H1 (cell line): ENCODE results near the gene RPL7A. TPM values are rescaled to one million over a fixed set of nuclear protein-coding genes. Genes with fewer than 3 reads are reported as not detected.

Experiments
- CTCF ChIA-PET: fragments of 300-600 bp; sonication (Branson Sonifier 250); formaldehyde crosslinking; loops from one replicate; lab custom pipeline; 2021; ENCODE audit not compliant: partially characterized antibody; lab: Charles Lee
- POLR2A ChIA-PET: fragments of 300-600 bp; sonication (Branson Sonifier 250); formaldehyde crosslinking; loops from one replicate; lab custom pipeline; 2021; ENCODE audit warnings: inconsistent platforms; ENCODE audit not compliant: partially characterized antibody; lab: Charles Lee
- DNase-seq, 2 experiments: peaks; one replicate each; pipeline versions ENCODE4 v3.0.0 to v3.0.0-alpha.2; 2010 to 2022; ENCODE audit warnings: low spot score in 2 of 2, low read depth in 1 of 2, mixed read lengths in 1 of 2
- FAIRE-seq: peaks from 2 replicates; lab custom pipeline; 2011; peaks lifted over from hg19 to GRCh38; lab: Jason Lieb, UNC
- H2AFZ ChIP-seq: 2 replicates; pipeline ENCODE4 v1.8.1; 2012; ENCODE audit warnings: low read length, inconsistent platforms
- H2AK5ac ChIP-seq: 2 replicates; pipeline ENCODE4 v1.6.1; 2013; ENCODE audit warnings: low read depth, low read length
- H2BK120ac ChIP-seq: replicated peaks from 2 replicates; pipeline ENCODE3; 2013; ENCODE audit warnings: low read depth, low read length, inconsistent platforms
- H2BK12ac ChIP-seq: 2 replicates; pipeline ENCODE4 v1.6.1; 2013; ENCODE audit warnings: low read depth, low read length
- H2BK15ac ChIP-seq: 2 replicates; pipeline ENCODE4 v1.6.1; 2013; ENCODE audit warnings: low read length
- H2BK20ac ChIP-seq: 2 replicates; pipeline ENCODE4 v1.6.1; 2013; ENCODE audit warnings: low read length
- H2BK5ac ChIP-seq: 2 replicates; pipeline ENCODE4 v1.6.1; 2013; ENCODE audit warnings: low read depth, low read length
- H3K14ac ChIP-seq: 2 replicates; pipeline ENCODE4 v1.6.1; 2013; ENCODE audit warnings: inconsistent platforms; ENCODE audit not compliant: insufficient read length
- H3K18ac ChIP-seq: 2 replicates; pipeline ENCODE4 v1.6.1; 2013; ENCODE audit warnings: low read length; ENCODE audit errors: extremely low read depth
- H3K23ac ChIP-seq: 2 replicates; pipeline ENCODE4 v1.6.1; 2013; ENCODE audit warnings: inconsistent platforms; ENCODE audit not compliant: insufficient read length
- H3K23me2 ChIP-seq: 2 replicates; pipeline ENCODE4 v1.6.1; 2013; ENCODE audit warnings: low read depth, low read length
- H3K27ac ChIP-seq: 2 replicates; pipeline ENCODE4 v1.6.1; 2011; ENCODE audit warnings: low read depth, low read length, inconsistent platforms
- H3K27me3 ChIP-seq, 4 experiments: replicated peaks in 1 of 4; 1 replicate in 1 of 4; 2 replicates in 3 of 4; pipeline versions ENCODE4 v1.6.1 to v1.8.1; 2011 to 2013; ENCODE audit warnings: low read length in 3 of 4, mild to moderate bottlenecking in 3 of 4, inconsistent platforms in 2 of 4, mixed read lengths in 2 of 4, moderate library complexity in 1 of 4; ENCODE audit not compliant: control insufficient read depth in 3 of 4, insufficient read depth in 3 of 4; ENCODE audit errors: extremely low read depth in 1 of 4
- H3K36me3 ChIP-seq, 4 experiments: 2 replicates each; pipeline versions ENCODE4 v1.6.1 to v1.8.1; 2011 to 2013; ENCODE audit warnings: mild to moderate bottlenecking in 4 of 4, low read length in 3 of 4, moderate library complexity in 2 of 4, control low read depth in 1 of 4, inconsistent platforms in 1 of 4; ENCODE audit not compliant: insufficient read depth in 4 of 4, control insufficient read depth in 2 of 4
- H3K4ac ChIP-seq: replicated peaks from 2 replicates; pipeline ENCODE3; 2013; ENCODE audit warnings: low read length, low read depth, mixed read lengths, inconsistent platforms; ENCODE audit not compliant: insufficient read length
- H3K4me1 ChIP-seq, 4 experiments: replicated peaks in 1 of 4; 1 replicate in 1 of 4; 2 replicates in 3 of 4; pipeline versions ENCODE4 v1.6.1 to v1.8.1; 2011 to 2013; ENCODE audit warnings: low read length in 3 of 4, inconsistent platforms in 2 of 4, mixed read lengths in 1 of 4; ENCODE audit not compliant: insufficient read depth in 4 of 4, control insufficient read depth in 3 of 4
- H3K4me2 ChIP-seq, 2 experiments: 2 replicates each; pipeline versions ENCODE4 v1.6.1 to v1.8.1; 2011 to 2013; ENCODE audit warnings: low read depth in 2 of 2, low read length in 2 of 2, control low read depth in 1 of 2, inconsistent platforms in 1 of 2, mild to moderate bottlenecking in 1 of 2; ENCODE audit not compliant: insufficient read depth in 1 of 2
- H3K4me3 ChIP-seq, 4 experiments: fragments of 200-600, 300-600 bp in 1 of 4; sonication (generic), shearing (Covaris generic), sonication (Bioruptor Twin) in 1 of 4; 2 replicates each; pipeline versions ENCODE4 v1.5.1 to v1.8.1; 2011 to 2016; ENCODE audit warnings: low read length in 4 of 4, low read depth in 3 of 4, control low read depth in 2 of 4, inconsistent platforms in 2 of 4, mild to moderate bottlenecking in 2 of 4, mixed read lengths in 1 of 4, moderate library complexity in 1 of 4; ENCODE audit not compliant: insufficient read depth in 2 of 4; ENCODE audit errors: extremely low read depth in 1 of 4
- H3K56ac ChIP-seq: replicated peaks from 2 replicates; pipeline ENCODE3; 2013; ENCODE audit warnings: low read depth, mild to moderate bottlenecking, mixed read lengths, low read length, inconsistent platforms; ENCODE audit not compliant: insufficient read length
- H3K79me1 ChIP-seq: 2 replicates; pipeline ENCODE4 v1.6.1; 2013; ENCODE audit warnings: low read depth, low read length, control low read depth
- H3K79me2 ChIP-seq, 2 experiments: 2 replicates each; pipeline versions ENCODE4 v1.6.1 to v1.8.1; 2012 to 2013; ENCODE audit warnings: low read length in 2 of 2, mild to moderate bottlenecking in 2 of 2, inconsistent platforms in 1 of 2; ENCODE audit not compliant: insufficient read depth in 2 of 2, control insufficient read depth in 1 of 2
- H3K9ac ChIP-seq, 4 experiments: replicated peaks in 1 of 4; 1 replicate in 1 of 4; 2 replicates in 3 of 4; pipeline versions ENCODE4 v1.6.1 to v1.8.1; 2011 to 2013; ENCODE audit warnings: low read depth in 3 of 4, low read length in 3 of 4, control low read depth in 2 of 4, mild to moderate bottlenecking in 2 of 4, moderate library complexity in 2 of 4, inconsistent platforms in 1 of 4; ENCODE audit errors: extremely low read depth in 1 of 4
- H3K9me3 ChIP-seq, 2 experiments: 2 replicates each; pipeline versions ENCODE4 v1.6.1 to v1.8.1; 2012 to 2013; ENCODE audit warnings: mild to moderate bottlenecking in 2 of 2, moderate library complexity in 2 of 2, control low read depth in 1 of 2, inconsistent platforms in 1 of 2, low read depth in 1 of 2, low read length in 1 of 2, mixed read lengths in 1 of 2; ENCODE audit not compliant: insufficient read depth in 2 of 2
- H4K20me1 ChIP-seq, 2 experiments: replicated peaks in 1 of 2; 2 replicates each; pipeline versions ENCODE3 to v1.8.1; 2011 to 2013; ENCODE audit warnings: inconsistent platforms in 2 of 2, low read length in 2 of 2, mild to moderate bottlenecking in 1 of 2; ENCODE audit not compliant: insufficient read depth in 2 of 2, control insufficient read depth in 1 of 2
- H4K5ac ChIP-seq: 2 replicates; pipeline ENCODE4 v1.6.1; 2013; ENCODE audit warnings: low read length, low read depth, mixed read lengths, inconsistent platforms; ENCODE audit not compliant: insufficient read length
- H4K8ac ChIP-seq: 2 replicates; pipeline ENCODE4 v1.8.0; 2013; ENCODE audit warnings: mild to moderate bottlenecking, moderate library complexity, low read length, inconsistent platforms; ENCODE audit not compliant: insufficient read depth; ENCODE audit errors: extremely low read depth
- H4K91ac ChIP-seq: replicated peaks from 2 replicates; pipeline ENCODE3; 2013; ENCODE audit warnings: low read length, mixed read lengths, inconsistent platforms; ENCODE audit not compliant: insufficient read length
- BRCA1 ChIP-seq: IDR thresholded peaks from 2 replicates; pipeline ENCODE4 v1.6.1; 2012; ENCODE audit warnings: low read depth, low read length, improper control_type of control experiment
- HDAC6 ChIP-seq: IDR thresholded peaks from one replicate; pipeline ENCODE4 v1.7.1; 2012; ENCODE audit warnings: low read depth, mild to moderate bottlenecking, inconsistent platforms, low read length, moderate library complexity
- RAD21 ChIP-seq, 2 experiments: IDR thresholded peaks in 1 of 2; conservative IDR thresholded peaks in 1 of 2; 2 replicates each; pipeline ENCODE4 v1.6.1; 2011; ENCODE audit warnings: low read depth in 2 of 2, low read length in 2 of 2, improper control_type of control experiment in 1 of 2, inconsistent platforms in 1 of 2, mild to moderate bottlenecking in 1 of 2, moderate library complexity in 1 of 2
- RXRA ChIP-seq: IDR thresholded peaks from 2 replicates; pipeline ENCODE4 v1.6.1; 2011; ENCODE audit warnings: low read depth, mild to moderate bottlenecking, low read length, moderate library complexity; ENCODE audit not compliant: insufficient read depth
- WGBS, 2 experiments: shearing (Covaris generic) in 1 of 2; methylation state at CpG; one replicate each; pipeline versions ENCODE4 v1.1.6 to v1.1.7; 2013 to 2015; ENCODE audit warnings: low lambda C conversion rate in 2 of 2, mixed read lengths in 2 of 2, inconsistent platforms in 1 of 2, low coverage in 1 of 2, missing lambda C conversion rate in 1 of 2; ENCODE audit not compliant: insufficient replicate concordance in 2 of 2, insufficient coverage in 1 of 2, insufficient read length in 1 of 2; ENCODE audit errors: extremely low coverage in 1 of 2, missing lambda C conversion rate in 1 of 2; 5-methylcytosine and 5-hydroxymethylcytosine counted together
- polyA plus RNA-seq, 7 experiments: library from polyadenylated mRNA; depleted of rRNA in 3 of 7; stranded (reverse) in 5 of 7; unstranded in 2 of 7; fragments of >200 nt in 5 of 7; fragments of 200-250 nt in 2 of 7; gene quantifications; 1 replicate in 5 of 7; 2 replicates in 1 of 7; 4 replicates in 1 of 7; pipeline versions ENCODE4 v1.2.1 to v1.2.3, GENCODE V29; 2011 to 2013; ENCODE audit warnings: missing spikeins in 2 of 7, mixed read lengths in 2 of 7
- total RNA-seq: library from RNA; stranded (reverse); fragmentation: NEBNext Ultra II Directional; extraction: Animal tissue kit (Norgen Biotek cat#: 25700); gene quantifications from 2 replicates; pipeline ENCODE4 v1.2.1, GENCODE V29; 2021
- TF ChIP-seq, protein P1 (sequence below), 3 experiments: IDR thresholded peaks; 1 replicate in 2 of 3; 2 replicates in 1 of 3; pipeline versions ENCODE4 v1.5.1 to v1.6.1; 2011; ENCODE audit warnings: low read length in 3 of 3, mild to moderate bottlenecking in 3 of 3, inconsistent platforms in 2 of 3, low read depth in 1 of 3, moderate library complexity in 1 of 3; ENCODE audit not compliant: insufficient read depth in 1 of 3; ENCODE audit errors: control extremely low read depth in 1 of 3

The RPL7A gene
- total and polyA plus RNA-seq, 2 of the 8 experiments (the other 6 are each of a cell fraction or from before 2014, with no cell fraction given): 2,578 to 2,783 TPM

DNA sequence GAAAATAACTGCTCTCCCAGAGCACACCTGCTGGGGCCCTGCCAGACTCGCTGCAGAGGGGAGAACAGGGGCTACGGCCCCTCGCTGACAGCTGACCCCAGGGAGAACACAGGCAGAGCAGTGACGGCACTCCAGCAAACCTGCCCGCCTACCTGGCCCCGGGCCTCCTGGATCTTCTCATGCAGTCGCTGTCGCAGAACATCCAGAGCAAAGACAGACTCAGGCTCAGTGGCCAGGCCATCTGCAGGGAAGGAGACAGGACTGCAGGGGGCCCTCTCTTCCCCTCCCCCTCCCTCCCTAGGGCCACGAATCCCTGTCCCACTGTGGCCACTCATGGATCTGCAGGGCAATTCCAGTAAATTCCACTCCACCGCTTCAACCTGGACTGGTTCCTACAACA lies 14.5 kb upstream of the RPL7A start:
- H3K23ac ChIP-seq: no peak overlapping the region
- H2BK12ac ChIP-seq: no peak overlapping the region
- H3K9ac ChIP-seq: no peak overlapping the region; a peak in 1 of 7 replicates
- no peak overlapping the region for H2BK15ac ChIP-seq
- no peak overlapping the region for H3K14ac ChIP-seq
- no peak overlapping the region for H2AK5ac ChIP-seq
- no peaks in the 10 kb centered on the region for H3K27me3 ChIP-seq
- H3K36me3 ChIP-seq: peaks cover 20 to 43% (median 35%) of the 10 kb centered on the region in 4 experiments
- no peak overlapping the region for H4K8ac ChIP-seq
- H3K79me2 ChIP-seq: peaks cover 0 to 15% of the 10 kb centered on the region in 2 experiments; a peak in 2 of 4 replicates
- H3K4me1 ChIP-seq: peaks cover 0 to 9% (median 2%) of the 10 kb centered on the region in 4 experiments; a peak in 1 of 7 replicates
- H2AFZ ChIP-seq: no peak overlapping the region
- no peak overlapping the region for H4K5ac ChIP-seq
- no peak overlapping the region for H4K91ac ChIP-seq
- H2BK20ac ChIP-seq: no peak overlapping the region
- H3K23me2 ChIP-seq: peaks cover 7% of the 10 kb centered on the region; the same call in 1 of the 2 replicates
- H2BK5ac ChIP-seq: peak overlapping the region; percentile 44; the same call in 1 of the 2 replicates
- H3K4ac ChIP-seq: no peak overlapping the region
- H3K4me2 ChIP-seq: no peak overlapping the region; a peak in 1 of 4 replicates
- WGBS, 2 experiments: 87% methylated on average over 7 of the region's 10 CpGs; no CpG with 5 or more reads in 1 of the 2 experiments
- H3K9me3 ChIP-seq: no peaks in the 10 kb centered on the region
- peaks cover 10% of the 10 kb centered on the region for H3K79me1 ChIP-seq
- peaks cover 4 to 16% of the 10 kb centered on the region in 2 experiments for H4K20me1 ChIP-seq
- TF ChIP-seq, protein P1, sequence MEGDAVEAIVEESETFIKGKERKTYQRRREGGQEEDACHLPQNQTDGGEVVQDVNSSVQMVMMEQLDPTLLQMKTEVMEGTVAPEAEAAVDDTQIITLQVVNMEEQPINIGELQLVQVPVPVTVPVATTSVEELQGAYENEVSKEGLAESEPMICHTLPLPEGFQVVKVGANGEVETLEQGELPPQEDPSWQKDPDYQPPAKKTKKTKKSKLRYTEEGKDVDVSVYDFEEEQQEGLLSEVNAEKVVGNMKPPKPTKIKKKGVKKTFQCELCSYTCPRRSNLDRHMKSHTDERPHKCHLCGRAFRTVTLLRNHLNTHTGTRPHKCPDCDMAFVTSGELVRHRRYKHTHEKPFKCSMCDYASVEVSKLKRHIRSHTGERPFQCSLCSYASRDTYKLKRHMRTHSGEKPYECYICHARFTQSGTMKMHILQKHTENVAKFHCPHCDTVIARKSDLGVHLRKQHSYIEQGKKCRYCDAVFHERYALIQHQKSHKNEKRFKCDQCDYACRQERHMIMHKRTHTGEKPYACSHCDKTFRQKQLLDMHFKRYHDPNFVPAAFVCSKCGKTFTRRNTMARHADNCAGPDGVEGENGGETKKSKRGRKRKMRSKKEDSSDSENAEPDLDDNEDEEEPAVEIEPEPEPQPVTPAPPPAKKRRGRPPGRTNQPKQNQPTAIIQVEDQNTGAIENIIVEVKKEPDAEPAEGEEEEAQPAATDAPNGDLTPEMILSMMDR (IDR thresholded peaks at IDR 0.05; ENCODE audit: control extremely low read depth in 1 of 3, insufficient read depth in 1 of 3, low read depth in 1 of 3, low read length in 3 of 3): 0 out of 4 replicates have a peak, but pooled peaks of 1 of the 3 experiments have one; percentile 9
- TF ChIP-seq RAD21 (IDR thresholded peaks at IDR 0.05 in 1 of 2, conservative IDR thresholded peaks at IDR 0.05 in 1 of 2; ENCODE audit: low read depth in 2 of 2, low read length in 2 of 2): no peak
- TF ChIP-seq RXRA: no peak
- no peak for TF ChIP-seq HDAC6
- no peak for TF ChIP-seq BRCA1
- TF ChIP-seq, all 59 proteins: peak for 1
- POLR2A ChIA-PET: interaction anchor here (0.6 to 7.3 kb wide), 7 partner anchors 9 to 175 kb away, joined by 3 to 120 read pairs (median 5); partner anchors contain the start of genes MED22 and RPL7A
- no peak overlapping the region for H3K27ac ChIP-seq
- no peak for FAIRE-seq
- H2BK120ac ChIP-seq: no peak overlapping the region
- CTCF ChIA-PET: interaction anchor here (0.7 to 7.0 kb wide), 6 partner anchors 9 to 152 kb away, joined by 3 to 123 read pairs (median 4); no protein-coding TSS in a partner anchor
- H3K56ac ChIP-seq: no peak overlapping the region
- DNase-seq: no peak
- H3K18ac ChIP-seq: no peak overlapping the region
- no peak overlapping the region for H3K4me3 ChIP-seq
